Neural progenitor cell (in vitro differentiated cells): ENCODE measurements around the gene EXOC3L2. TPM values are rescaled to one million over a fixed set of nuclear protein-coding genes. Genes with fewer than 3 reads are reported as not detected.
A peak's percentile ranks its signal among the peaks of the same experiment; 100 is the strongest.

Experiments used
- DNase-seq: peaks from one replicate; pipeline ENCODE4 v3.0.0-alpha.2; 2016; ENCODE audit warnings: low spot score
- H2AFZ ChIP-seq: fragments of 200-600 bp; sonication (generic); replicated peaks from 2 replicates; pipeline ENCODE4 v1.6.1; 2016; ENCODE audit warnings: antibody characterized with exemption
- H3F3A ChIP-seq: fragments of 200-600 bp; sonication (generic); 2 replicates; pipeline ENCODE4 v1.6.1; 2016; ENCODE audit warnings: antibody characterized with exemption, low read depth
- H3K27ac ChIP-seq: fragments of 200-600 bp; sonication (generic); 2 replicates; pipeline ENCODE4 v1.5.1; 2016; ENCODE audit warnings: mild to moderate bottlenecking
- H3K27me3 ChIP-seq: fragments of 200-600 bp; sonication (generic); 2 replicates; pipeline ENCODE4 v1.6.1; 2016; ENCODE audit warnings: mild to moderate bottlenecking, moderate library complexity
- H3K36me3 ChIP-seq: fragments of 200-600 bp; sonication (generic); 2 replicates; pipeline ENCODE4 v1.5.1; 2016
- H3K4me1 ChIP-seq: fragments of 200-600 bp; sonication (generic); 2 replicates; pipeline ENCODE4 v1.6.1; 2016; ENCODE audit warnings: mixed run types
- H3K4me2 ChIP-seq: fragments of 200-600 bp; sonication (generic); 2 replicates; pipeline ENCODE4 v1.6.1; 2016
- H3K4me3 ChIP-seq: fragments of 200-600 bp; sonication (generic); 2 replicates; pipeline ENCODE4 v1.5.1; 2016
- H3K79me2 ChIP-seq: fragments of 200-600 bp; sonication (generic); 2 replicates; pipeline ENCODE4 v1.6.1; 2016; ENCODE audit warnings: low read depth
- H3K9ac ChIP-seq: fragments of 200-600 bp; sonication (generic); 2 replicates; pipeline ENCODE4 v1.6.1; 2016
- H3K9me3 ChIP-seq: fragments of 200-600 bp; sonication (generic); 2 replicates; pipeline ENCODE4 v1.5.1; 2016; ENCODE audit warnings: low read depth
- H4K20me1 ChIP-seq: fragments of 200-600 bp; sonication (generic); 2 replicates; pipeline ENCODE4 v1.6.1; 2016; ENCODE audit warnings: low read depth
- H3K27ac Mint-ChIP-seq: 3 replicates; pipeline ENCODE4 v1.8.0; 2021; ENCODE audit warnings: mixed read lengths
- H3K27me3 Mint-ChIP-seq: 2 replicates; pipeline ENCODE4 v1.8.0; 2022; ENCODE audit warnings: low read depth, mild to moderate bottlenecking, inconsistent platforms, moderate library complexity, mixed read lengths; ENCODE audit not compliant: insufficient read depth
- H3K36me3 Mint-ChIP-seq: 3 replicates; pipeline ENCODE4 v1.8.0; 2021; ENCODE audit warnings: mixed read lengths
- H3K4me1 Mint-ChIP-seq: 3 replicates; pipeline ENCODE4 v1.8.0; 2021; ENCODE audit warnings: mixed read lengths
- H3K4me3 Mint-ChIP-seq: 3 replicates; pipeline ENCODE4 v1.8.0; 2021; ENCODE audit warnings: mild to moderate bottlenecking, moderate library complexity, mixed read lengths
- H3K9me3 Mint-ChIP-seq: 3 replicates; pipeline ENCODE4 v1.8.0; 2020; ENCODE audit warnings: mixed read lengths
- EZH2 ChIP-seq: fragments of 200-600 bp; sonication (generic); IDR thresholded peaks from 2 replicates; pipeline ENCODE4 v1.6.1; 2017; ENCODE audit warnings: antibody characterized with exemption, mild to moderate bottlenecking, moderate library complexity
- EZH2phosphoT487 ChIP-seq: fragments of 200-600 bp; sonication (generic); IDR thresholded peaks from 2 replicates; pipeline ENCODE4 v1.6.1; 2017; ENCODE audit warnings: antibody characterized with exemption
- total RNA-seq: library from RNA; depleted of rRNA; stranded (reverse); fragments of >200 nt; gene quantifications from 2 replicates; pipeline ENCODE4 v1.2.3, GENCODE V29; 2015; ENCODE audit warnings: low replicate concordance
- TF ChIP-seq, protein P1 (sequence below): fragments of 200-600 bp; sonication (generic); IDR thresholded peaks from 2 replicates; pipeline ENCODE4 v1.5.1; 2017; ENCODE audit warnings: antibody characterized with exemption, mild to moderate bottlenecking

EXOC3L2 gene
- total RNA-seq, 1 donor from 2014 or later = not detected

DNA sequence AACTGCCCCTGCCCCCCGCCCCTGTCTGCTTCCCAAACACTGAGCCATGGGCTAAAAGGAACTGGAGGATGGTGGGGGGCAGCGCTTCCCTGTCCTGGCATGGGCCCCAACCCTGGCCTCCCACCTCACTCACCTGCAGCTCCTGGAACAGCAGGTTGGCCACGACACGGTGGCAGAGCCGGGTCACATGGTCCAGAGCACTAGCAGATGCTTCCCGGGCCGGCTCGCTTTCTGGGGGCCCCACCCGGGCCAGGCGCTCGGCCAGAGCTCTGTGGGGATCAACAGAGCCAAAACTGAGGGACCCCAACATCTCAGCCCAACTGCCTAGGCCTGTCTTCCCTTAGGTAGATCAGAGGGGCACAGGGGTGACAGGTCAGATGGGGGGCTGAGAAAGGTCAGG lies 20.6 kb downstream of the EXOC3L2 start:
- no peak overlapping the region for H3K4me3 ChIP-seq
- H4K20me1 ChIP-seq = no peaks in the 10 kb centered on the region
- H3K4me1 ChIP-seq = no peaks in the 10 kb centered on the region
- no peaks in the 10 kb centered on the region for H3K36me3 ChIP-seq
- peaks cover 61% of the 10 kb centered on the region for H3K27me3 ChIP-seq
- Mint-ChIP-seq H3K27ac (no peak overlapping the region), H3K9me3 (no peaks in the 10 kb centered on the region), H3K27me3 (peaks cover 10% of the 10 kb centered on the region), H3K4me1 (no peaks in the 10 kb centered on the region), H3K36me3 (no peaks in the 10 kb centered on the region), H3K4me3 (no peak overlapping the region)
- no peak overlapping the region for H2AFZ ChIP-seq
- DNase-seq = no peak
- H3K27ac ChIP-seq = no peak overlapping the region
- no peak overlapping the region for H3K4me2 ChIP-seq
- TF ChIP-seq EZH2 (no peak), EZH2phosphoT487 (no peak)
- TF ChIP-seq, protein P1, sequence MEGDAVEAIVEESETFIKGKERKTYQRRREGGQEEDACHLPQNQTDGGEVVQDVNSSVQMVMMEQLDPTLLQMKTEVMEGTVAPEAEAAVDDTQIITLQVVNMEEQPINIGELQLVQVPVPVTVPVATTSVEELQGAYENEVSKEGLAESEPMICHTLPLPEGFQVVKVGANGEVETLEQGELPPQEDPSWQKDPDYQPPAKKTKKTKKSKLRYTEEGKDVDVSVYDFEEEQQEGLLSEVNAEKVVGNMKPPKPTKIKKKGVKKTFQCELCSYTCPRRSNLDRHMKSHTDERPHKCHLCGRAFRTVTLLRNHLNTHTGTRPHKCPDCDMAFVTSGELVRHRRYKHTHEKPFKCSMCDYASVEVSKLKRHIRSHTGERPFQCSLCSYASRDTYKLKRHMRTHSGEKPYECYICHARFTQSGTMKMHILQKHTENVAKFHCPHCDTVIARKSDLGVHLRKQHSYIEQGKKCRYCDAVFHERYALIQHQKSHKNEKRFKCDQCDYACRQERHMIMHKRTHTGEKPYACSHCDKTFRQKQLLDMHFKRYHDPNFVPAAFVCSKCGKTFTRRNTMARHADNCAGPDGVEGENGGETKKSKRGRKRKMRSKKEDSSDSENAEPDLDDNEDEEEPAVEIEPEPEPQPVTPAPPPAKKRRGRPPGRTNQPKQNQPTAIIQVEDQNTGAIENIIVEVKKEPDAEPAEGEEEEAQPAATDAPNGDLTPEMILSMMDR = no peak
- H3K9me3 ChIP-seq = no peaks in the 10 kb centered on the region
- no peak overlapping the region for H3K9ac ChIP-seq
- no peaks in the 10 kb centered on the region for H3F3A ChIP-seq
- no peaks in the 10 kb centered on the region for H3K79me2 ChIP-seq

DNA sequence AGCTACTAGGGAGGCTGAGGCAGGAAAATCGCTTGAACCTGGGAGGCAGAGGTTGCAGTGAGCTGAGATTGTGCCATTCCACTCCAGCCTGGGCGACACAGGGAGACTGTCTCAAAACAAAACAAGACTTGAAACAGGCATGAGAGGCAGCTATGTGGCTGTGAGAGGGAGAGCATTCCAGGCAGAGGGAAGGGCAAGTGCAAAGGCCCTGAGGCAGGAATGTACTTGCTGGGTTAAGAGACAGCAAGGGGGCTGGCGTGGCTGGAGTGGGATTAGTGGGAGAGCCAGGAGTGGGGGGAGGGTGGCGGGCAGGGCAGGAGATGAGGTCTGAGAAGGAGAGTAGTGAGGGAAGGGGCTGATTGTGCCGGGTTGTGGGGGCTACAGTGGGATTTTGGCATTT lies 21.3 kb downstream of the EXOC3L2 start:
- H3K4me1 Mint-ChIP-seq = no peaks in the 10 kb centered on the region
- Histone ChIP-seq H3K27ac (no peak overlapping the region), H2AFZ (no peak overlapping the region), H3K4me1 (no peaks in the 10 kb centered on the region), H3K4me3 (no peak overlapping the region), H3K4me2 (no peak overlapping the region), H3K9ac (no peak overlapping the region), H3F3A (no peaks in the 10 kb centered on the region), H3K9me3 (no peaks in the 10 kb centered on the region), H3K79me2 (no peaks in the 10 kb centered on the region), H4K20me1 (no peaks in the 10 kb centered on the region), H3K36me3 (no peaks in the 10 kb centered on the region), H3K27me3 (peaks cover 66% of the 10 kb centered on the region)
- TF ChIP-seq EZH2phosphoT487 (no peak), EZH2 (no peak)
- TF ChIP-seq, protein P1 = no peak
- H3K36me3 Mint-ChIP-seq = no peaks in the 10 kb centered on the region
- H3K9me3 Mint-ChIP-seq = no peaks in the 10 kb centered on the region
- no peak overlapping the region for H3K4me3 Mint-ChIP-seq
- no peak for DNase-seq
- no peak overlapping the region for H3K27ac Mint-ChIP-seq
- peaks cover 14% of the 10 kb centered on the region for H3K27me3 Mint-ChIP-seq

DNA sequence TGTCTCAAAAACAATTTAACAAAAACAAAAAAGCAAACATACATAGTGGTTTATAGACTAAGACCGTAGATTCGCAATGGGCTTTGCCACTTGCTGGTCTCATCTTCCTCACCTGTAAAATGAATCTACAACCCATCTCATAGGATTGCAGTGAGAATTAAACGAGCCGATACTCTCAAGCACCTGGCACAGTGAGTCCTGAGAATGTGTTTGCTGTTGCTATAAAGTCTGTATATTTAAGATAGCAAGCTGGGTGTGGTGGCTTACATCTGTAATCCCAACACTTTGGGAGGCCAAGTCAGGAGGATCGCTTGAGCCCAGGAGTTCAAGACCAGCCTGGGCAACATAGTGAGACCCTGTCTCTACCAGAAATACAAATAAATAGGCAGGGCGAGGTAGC lies 22.5 kb downstream of the EXOC3L2 start:
- Histone ChIP-seq H3K9ac (no peak overlapping the region), H3K4me3 (no peak overlapping the region), H3F3A (no peaks in the 10 kb centered on the region), H3K36me3 (no peaks in the 10 kb centered on the region), H3K79me2 (no peaks in the 10 kb centered on the region), H3K27me3 (peaks cover 70% of the 10 kb centered on the region), H2AFZ (no peak overlapping the region), H3K27ac (no peak overlapping the region), H3K4me1 (no peaks in the 10 kb centered on the region), H4K20me1 (no peaks in the 10 kb centered on the region), H3K9me3 (no peaks in the 10 kb centered on the region), H3K4me2 (no peak overlapping the region)
- no peaks in the 10 kb centered on the region for H3K36me3 Mint-ChIP-seq
- DNase-seq = no peak
- H3K27me3 Mint-ChIP-seq = peaks cover 25% of the 10 kb centered on the region
- H3K4me1 Mint-ChIP-seq = peaks cover 3% of the 10 kb centered on the region
- TF ChIP-seq EZH2 (no peak), EZH2phosphoT487 (no peak)
- TF ChIP-seq, protein P1 = no peak
- H3K27ac Mint-ChIP-seq = no peak overlapping the region
- H3K4me3 Mint-ChIP-seq = peak overlapping the region; percentile 9
- no peaks in the 10 kb centered on the region for H3K9me3 Mint-ChIP-seq
